ENCODE results near the gene IBTK. TPM values are rescaled to one million over a fixed set of nuclear protein-coding genes. Genes with fewer than 3 reads are reported as not detected.

The IBTK gene
- total RNA-seq, 1 experiment from 2014 or later = 17.1 TPM

DNA sequence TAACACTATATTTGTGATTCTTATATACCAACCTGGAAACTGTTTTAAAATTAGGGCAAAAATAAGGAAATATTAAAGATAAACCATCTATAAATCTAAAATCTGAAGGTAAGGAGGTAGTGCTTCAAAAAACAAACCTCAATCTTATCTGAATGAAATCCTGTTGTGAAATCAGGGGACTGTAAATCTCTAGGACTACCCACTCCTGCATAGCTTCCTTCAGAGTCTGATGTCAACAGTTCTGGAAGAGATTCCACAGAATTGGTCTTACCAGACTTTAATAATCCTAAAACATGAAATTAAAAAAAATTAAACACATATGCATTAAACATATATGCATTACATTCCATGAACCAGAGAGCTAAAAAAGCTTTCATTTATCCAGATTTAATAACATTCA lies 51.4 kb downstream of the IBTK start:
- Histone ChIP-seq H2BK5ac (ENCODE audit: insufficient read length, low read length) (no peak overlapping the region), H3K27ac (ENCODE audit: insufficient read length, low read depth, low read length) (no peak overlapping the region), H4K5ac (ENCODE audit: insufficient read length, low read depth, low read length) (no peak overlapping the region), H2BK20ac (ENCODE audit: low read depth, low read length, poor library complexity, severe bottlenecking) (no peak overlapping the region), H3K23me2 (ENCODE audit: insufficient read length, low read depth, low read length, poor library complexity, severe bottlenecking) (no peaks in the 10 kb centered on the region), H3T11ph (ENCODE audit: low read length) (no peak overlapping the region), H3K9ac (ENCODE audit: extremely low read depth, insufficient read length, low read length) (no peak overlapping the region), H3K56ac (ENCODE audit: insufficient read length, low read depth, low read length) (no peak overlapping the region), H2BK12ac (ENCODE audit: insufficient read length, low read depth, low read length) (no peak overlapping the region), H2BK120ac (ENCODE audit: low read depth, low read length, poor library complexity, severe bottlenecking) (no peak overlapping the region), H3K18ac (ENCODE audit: insufficient read length, low read depth, low read length) (no peak overlapping the region), H3K4ac (ENCODE audit: low read depth, low read length) (no peak overlapping the region), H4K91ac (ENCODE audit: insufficient read length, low read depth, low read length) (no peak overlapping the region), H3K79me1 (ENCODE audit: insufficient read depth, low read depth, low read length, poor library complexity, severe bottlenecking) (no peaks in the 10 kb centered on the region), H3K14ac (ENCODE audit: insufficient read depth, low read length) (no peak overlapping the region), H2BK15ac (ENCODE audit: low read depth, low read length) (no peak overlapping the region), H3K4me2 (ENCODE audit: insufficient read depth, insufficient read length, low read length) (no peak overlapping the region), H4K20me1 (ENCODE audit: control insufficient read depth, insufficient read depth, insufficient read length) (no peaks in the 10 kb centered on the region), H3K23ac (ENCODE audit: insufficient read length, low read depth, low read length) (no peak overlapping the region), H3K79me2 (ENCODE audit: insufficient read depth, low read length) (no peaks in the 10 kb centered on the region), H3K9me3 (ENCODE audit: control insufficient read depth, low read depth, low read length) (no peaks in the 10 kb centered on the region), H2AK5ac (ENCODE audit: insufficient read length, low read length) (no peak overlapping the region), H3K27me3 (ENCODE audit: insufficient read depth, low read length) (no peaks in the 10 kb centered on the region), H2AFZ (ENCODE audit: low read length) (no peak overlapping the region), H3K4me1 (ENCODE audit: insufficient read depth, low read length) (no peaks in the 10 kb centered on the region), H4K8ac (replicated peaks; ENCODE audit: insufficient read length, low read depth, low read length) (no peak overlapping the region)
- peaks cover 7 to 69% (median 40%) of the 10 kb centered on the region in 3 experiments; a peak in 6 of 7 replicates for H3K36me3 Mint-ChIP-seq (ENCODE audit: insufficient read depth in 1 of 3, low read depth in 3 of 3)
- H3K27ac Mint-ChIP-seq = no peak overlapping the region
- H3K9me3 Mint-ChIP-seq = no peaks in the 10 kb centered on the region
- peaks cover 3 to 6% of the 10 kb centered on the region in 2 experiments for H3K4me1 Mint-ChIP-seq
- H3K4me3 Mint-ChIP-seq = no peak overlapping the region
- TF ChIP-seq, protein P1, sequence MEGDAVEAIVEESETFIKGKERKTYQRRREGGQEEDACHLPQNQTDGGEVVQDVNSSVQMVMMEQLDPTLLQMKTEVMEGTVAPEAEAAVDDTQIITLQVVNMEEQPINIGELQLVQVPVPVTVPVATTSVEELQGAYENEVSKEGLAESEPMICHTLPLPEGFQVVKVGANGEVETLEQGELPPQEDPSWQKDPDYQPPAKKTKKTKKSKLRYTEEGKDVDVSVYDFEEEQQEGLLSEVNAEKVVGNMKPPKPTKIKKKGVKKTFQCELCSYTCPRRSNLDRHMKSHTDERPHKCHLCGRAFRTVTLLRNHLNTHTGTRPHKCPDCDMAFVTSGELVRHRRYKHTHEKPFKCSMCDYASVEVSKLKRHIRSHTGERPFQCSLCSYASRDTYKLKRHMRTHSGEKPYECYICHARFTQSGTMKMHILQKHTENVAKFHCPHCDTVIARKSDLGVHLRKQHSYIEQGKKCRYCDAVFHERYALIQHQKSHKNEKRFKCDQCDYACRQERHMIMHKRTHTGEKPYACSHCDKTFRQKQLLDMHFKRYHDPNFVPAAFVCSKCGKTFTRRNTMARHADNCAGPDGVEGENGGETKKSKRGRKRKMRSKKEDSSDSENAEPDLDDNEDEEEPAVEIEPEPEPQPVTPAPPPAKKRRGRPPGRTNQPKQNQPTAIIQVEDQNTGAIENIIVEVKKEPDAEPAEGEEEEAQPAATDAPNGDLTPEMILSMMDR (conservative IDR thresholded peaks at IDR 0.05) = no peak
- no peak for DNase-seq
- H3K27me3 Mint-ChIP-seq (ENCODE audit: low read depth) = no peaks in the 10 kb centered on the region

Measured in H9 (cell line).